Fibroblast of skin of scalp (primary cell): ENCODE data around the gene SLCO2B1. TPM values are rescaled to one million over a fixed set of nuclear protein-coding genes. Genes with fewer than 3 reads are reported as not detected.

ENCODE experiments used
- DNase-seq: peaks from one replicate; pipeline ENCODE4 v3.0.0-alpha.2; 2013
- polyA plus RNA-seq, 2 experiments: library from polyadenylated mRNA; unstranded; fragments of 120-200 nt; gene quantifications; one replicate each; pipeline ENCODE4 v1.2.1, GENCODE V29; 2013; ENCODE audit not compliant: insufficient read length in 2 of 2

Gene SLCO2B1, protein sequence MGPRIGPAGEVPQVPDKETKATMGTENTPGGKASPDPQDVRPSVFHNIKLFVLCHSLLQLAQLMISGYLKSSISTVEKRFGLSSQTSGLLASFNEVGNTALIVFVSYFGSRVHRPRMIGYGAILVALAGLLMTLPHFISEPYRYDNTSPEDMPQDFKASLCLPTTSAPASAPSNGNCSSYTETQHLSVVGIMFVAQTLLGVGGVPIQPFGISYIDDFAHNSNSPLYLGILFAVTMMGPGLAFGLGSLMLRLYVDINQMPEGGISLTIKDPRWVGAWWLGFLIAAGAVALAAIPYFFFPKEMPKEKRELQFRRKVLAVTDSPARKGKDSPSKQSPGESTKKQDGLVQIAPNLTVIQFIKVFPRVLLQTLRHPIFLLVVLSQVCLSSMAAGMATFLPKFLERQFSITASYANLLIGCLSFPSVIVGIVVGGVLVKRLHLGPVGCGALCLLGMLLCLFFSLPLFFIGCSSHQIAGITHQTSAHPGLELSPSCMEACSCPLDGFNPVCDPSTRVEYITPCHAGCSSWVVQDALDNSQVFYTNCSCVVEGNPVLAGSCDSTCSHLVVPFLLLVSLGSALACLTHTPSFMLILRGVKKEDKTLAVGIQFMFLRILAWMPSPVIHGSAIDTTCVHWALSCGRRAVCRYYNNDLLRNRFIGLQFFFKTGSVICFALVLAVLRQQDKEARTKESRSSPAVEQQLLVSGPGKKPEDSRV
- 0.07 TPM for polyA plus RNA-seq (2013, experiment 1 of 2; ENCODE audit: insufficient read length)
- polyA plus RNA-seq (2013, experiment 2 of 2; ENCODE audit: insufficient read length) = 0.63 TPM

DNA sequence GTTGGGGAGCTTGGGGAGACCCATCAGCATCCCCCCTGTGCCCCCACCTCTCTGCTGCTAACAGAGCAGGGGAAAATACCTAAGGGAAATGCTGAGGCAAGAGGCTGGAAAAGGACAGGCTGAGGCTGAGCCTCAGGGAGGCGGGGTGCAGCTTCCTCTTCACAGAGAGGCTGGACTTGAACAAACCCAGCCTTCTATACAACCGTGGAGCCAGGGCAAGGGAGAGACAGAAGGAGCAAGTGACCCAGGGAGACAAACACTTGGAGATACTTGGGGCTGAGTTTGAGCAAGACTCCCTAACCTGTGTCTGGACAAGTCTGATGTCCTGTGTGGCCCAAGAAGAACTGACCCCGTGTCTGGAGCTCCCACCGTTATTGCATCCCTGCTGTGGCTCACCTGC, at the start of gene SLCO2B1:
Gene SLCO2B1 (plus strand): TSS at position 229 of the 400 bp plus-strand sequence. CDS start 275 bp downstream, outside the sequence.
- no peak for DNase-seq

DNA sequence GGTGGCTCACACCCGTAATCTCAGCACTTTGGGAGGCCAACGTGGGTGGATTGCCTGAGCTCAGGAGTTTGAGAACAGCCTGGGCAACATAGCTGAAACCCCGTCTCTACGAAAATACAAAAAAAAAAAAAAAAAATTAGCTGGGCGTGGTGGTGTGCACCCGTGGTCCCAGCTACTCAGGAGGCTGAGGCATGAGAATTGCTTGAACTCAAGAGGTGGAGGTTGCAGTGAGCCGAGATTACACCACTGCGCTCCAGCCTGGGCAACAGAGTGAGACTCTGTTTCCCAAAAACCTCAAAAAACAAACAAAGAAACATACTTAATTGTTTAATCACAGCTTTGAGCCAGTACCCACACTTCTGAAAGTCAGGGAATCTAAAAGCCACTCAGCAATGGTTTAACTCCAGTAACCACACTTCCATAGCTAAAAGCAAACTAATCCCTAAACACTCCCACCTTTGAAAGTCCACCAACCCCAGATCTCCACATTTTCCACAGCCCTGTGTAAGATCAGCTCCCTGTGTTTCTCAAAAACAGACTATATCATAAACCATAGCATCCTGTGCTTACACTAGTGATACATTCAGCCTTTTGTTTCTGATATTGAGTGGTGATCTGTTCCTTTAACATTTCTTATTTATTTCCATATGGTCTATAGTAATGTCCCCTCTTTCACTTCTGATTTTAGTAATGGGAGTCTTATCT, 49.3 kb upstream of the SLCO2B1 start:
- DNase-seq = no peak

DNA sequence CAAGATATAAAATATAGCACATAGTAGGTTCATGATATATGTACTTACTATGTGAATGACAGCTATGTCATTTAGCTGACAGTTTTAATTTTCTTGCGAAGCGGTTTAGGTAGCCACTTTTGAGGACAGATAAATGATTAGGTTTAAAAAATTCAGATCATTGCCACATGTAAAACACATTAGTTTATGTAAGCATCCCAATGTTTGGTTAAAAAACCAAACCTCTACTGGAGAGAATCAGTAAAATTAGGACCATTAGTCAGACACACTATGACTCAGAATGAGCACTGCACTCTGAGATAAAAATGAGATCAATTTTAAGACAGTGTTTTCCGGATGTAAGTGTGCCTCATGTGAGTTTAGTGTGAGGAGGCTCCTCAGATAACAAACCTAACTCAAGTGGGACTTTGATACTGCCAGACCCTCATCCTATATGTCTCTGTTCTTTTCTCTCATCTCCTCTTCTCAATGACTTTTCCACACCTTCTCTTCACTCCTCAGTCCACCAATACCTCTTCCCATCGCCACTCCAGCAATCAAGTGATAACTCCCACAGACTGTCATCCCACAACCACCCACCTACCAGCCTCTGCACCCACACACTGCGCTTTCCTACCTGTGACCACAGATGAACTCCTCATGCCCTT, 47.4 kb upstream of the SLCO2B1 start:
- peak; percentile 54 for DNase-seq

DNA sequence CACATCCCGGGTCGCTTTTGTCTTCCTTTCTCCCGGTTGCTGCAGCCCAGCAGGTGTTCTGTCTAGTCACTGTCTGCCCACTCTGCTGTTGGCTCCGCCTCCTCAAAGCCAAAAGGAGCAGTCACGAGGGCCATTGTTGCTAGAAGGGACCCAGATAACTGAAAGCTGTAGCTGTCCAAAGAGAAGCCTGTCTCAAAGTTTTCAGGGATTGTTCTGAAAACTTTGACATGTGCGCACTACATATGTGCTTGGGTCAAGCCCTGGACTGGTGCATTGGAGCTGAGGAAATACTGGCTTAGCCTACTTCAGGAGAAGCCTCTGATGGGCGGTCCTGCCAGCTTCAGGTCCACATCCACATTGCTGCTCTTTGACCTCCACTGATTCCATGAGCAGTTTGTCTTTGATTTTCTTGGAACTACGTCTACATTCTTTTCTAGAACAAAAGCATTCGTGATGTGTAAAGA, 45.4 kb upstream of the SLCO2B1 start:
- DNase-seq = peak; percentile 17

DNA sequence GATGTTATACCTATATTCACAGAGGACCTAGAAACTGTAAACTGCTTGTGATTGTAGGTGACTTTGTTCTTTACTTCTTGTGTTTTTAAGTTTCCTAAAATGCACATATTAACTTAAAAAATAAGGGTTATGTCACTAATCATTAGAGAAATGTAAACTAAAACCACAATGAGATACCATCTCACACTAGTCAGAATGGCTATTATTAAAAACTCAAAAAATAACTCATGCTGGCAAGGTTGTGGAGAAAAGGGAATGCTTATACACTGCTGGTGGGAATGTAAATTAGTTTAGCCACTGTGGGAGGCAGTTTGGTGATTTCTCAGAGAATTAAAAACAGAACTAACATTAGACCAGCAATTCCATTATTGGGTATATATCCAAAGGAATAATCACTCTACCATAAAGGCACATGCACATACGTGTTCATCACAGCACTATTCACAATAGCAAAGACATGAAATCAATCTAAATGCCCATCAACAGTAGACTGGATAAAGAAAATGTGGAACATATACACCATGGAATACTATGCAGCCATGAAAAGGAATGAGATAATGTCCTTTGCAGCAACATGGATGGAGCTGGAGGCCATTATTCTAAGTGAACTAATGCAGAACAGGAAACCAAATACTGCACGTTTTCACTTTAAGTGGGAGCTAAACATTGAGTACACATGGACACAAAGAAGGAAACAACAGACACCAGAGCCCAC, 44.8 kb upstream of the SLCO2B1 start:
- peak; percentile 8 for DNase-seq

DNA sequence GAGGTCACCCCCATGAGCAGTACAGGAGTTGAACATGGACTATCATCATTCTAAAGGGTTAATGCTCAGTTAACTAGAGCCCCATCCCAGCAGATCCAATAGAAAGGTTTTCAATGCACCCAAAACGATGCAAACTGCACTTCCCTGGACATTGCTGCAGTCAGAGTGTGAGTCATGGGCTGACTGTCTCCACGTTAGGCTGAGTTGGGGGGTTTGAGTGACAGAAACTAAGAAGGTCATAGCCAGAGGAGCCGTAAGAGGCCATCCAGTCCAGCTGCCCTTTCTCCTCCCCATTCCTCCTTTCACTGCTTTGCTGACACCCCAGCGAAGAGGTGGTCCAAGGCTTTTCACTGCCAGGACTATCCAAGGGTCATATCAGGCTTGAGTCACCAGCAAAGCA, 43.7 kb upstream of the SLCO2B1 start:
- no peak for DNase-seq

DNA sequence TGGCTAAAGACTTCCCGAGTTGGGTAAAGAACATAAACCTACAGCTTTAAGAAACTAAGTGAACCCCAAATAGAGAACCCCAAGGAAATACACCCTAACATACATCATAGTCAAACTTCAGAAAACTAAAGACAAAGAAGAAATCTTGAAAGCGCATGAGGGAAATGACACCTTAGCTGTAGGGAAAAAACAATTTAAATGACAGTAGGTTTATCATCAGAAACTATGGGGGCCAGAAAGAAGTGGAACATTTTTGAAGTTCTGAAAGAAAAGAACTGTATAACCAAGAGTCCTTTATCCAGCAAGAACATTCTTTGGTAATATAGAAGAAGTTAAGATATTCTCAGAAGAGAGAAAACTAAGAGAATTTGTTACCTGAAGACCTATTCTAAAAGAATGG, 38.7 kb upstream of the SLCO2B1 start:
- no peak for DNase-seq

DNA sequence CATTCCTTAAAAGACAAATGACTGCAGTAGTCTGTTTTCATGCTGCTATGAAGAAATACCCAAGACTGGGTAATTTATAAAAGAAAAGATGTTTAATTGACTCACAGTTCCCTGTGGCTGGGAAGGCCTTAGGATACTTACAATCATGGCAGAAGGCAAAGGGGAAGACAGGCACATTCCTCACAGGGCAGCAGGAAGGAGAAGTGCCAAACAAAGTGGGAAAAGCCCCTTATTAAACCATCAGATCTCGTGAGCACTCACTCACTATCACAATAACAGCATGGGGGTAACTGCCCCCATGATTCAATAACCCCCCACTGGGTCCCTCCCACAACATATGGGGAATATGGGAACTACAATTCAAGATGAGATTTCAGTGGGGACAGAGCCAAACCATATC, 37.9 kb upstream of the SLCO2B1 start:
- no peak for DNase-seq

DNA sequence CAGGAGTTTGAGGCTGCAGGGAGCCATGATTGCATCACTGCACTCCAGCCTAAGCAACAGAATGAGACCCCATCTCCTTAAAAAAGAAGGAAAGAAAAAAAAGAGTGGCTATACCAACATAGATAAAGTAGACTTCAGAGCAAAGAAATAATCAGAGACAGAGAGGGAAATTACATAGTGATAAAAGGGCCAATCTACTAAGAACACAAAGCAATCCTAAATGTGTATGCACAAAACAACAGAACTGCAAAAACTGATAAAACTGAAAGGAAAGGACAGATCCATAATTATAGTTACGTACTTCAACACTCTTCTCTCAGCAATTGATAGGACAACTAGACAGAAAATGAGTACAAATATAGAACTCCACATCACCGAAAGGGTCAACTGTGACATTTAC, 36.4 kb upstream of the SLCO2B1 start:
- no peak for DNase-seq

DNA sequence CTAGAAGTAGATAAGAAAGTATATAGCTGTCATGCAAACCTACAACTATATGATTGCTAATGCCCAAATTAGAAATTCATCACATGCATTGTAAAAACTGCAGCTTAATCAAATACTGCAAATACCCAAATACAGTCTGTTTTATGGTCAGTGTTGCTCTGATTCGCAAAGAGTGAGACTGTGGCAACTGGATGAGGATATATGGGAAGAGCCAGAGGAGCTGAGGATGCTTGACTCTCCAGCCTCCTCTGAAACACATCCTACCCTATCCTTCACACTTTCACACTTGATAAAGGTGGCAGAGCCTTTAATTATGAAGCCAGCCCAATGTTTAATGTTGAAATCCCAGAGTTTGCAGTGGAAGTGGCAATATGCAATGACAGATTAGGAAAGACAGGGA, 32.3 kb upstream of the SLCO2B1 start:
- DNase-seq = no peak

DNA sequence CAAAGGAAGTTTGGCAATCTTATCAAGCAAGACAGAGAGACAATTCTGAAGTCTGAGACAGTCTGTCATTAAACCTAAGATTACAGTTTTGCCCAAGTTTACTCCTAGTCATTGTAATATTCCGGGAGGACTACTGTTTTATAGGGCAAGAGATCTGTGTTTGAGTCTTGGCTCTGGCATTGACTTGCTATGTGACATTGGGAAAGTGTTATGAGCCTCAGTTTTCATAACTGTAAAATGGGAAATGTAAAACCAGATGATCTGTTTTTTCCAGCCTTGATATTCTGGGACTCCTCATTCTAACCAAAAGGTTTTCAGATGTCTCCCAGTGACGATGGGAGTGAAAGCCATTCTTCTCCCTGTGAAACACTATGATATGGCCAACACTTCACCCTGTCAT, 24.3 kb upstream of the SLCO2B1 start:
- no peak for DNase-seq

DNA sequence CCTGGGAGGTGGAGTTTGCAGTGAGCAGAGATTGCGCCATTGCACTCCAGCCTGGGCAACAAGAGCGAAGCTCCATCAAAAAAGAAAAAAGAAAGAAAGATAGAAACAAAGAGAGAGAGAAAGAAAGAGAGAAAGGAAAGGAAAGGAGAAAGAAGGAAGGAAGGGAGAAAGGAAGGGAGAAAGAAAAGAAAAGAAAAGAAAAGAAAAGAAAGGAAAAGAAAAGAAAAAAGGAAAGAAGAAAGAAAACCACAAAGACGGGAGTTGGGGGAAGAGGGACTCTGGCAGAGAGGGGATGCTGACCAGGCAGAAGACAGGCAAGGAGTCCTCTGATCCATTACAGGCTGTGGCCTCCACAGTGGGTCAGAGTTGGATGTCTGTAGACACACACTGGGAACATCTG, 18.8 kb upstream of the SLCO2B1 start:
- DNase-seq = no peak

DNA sequence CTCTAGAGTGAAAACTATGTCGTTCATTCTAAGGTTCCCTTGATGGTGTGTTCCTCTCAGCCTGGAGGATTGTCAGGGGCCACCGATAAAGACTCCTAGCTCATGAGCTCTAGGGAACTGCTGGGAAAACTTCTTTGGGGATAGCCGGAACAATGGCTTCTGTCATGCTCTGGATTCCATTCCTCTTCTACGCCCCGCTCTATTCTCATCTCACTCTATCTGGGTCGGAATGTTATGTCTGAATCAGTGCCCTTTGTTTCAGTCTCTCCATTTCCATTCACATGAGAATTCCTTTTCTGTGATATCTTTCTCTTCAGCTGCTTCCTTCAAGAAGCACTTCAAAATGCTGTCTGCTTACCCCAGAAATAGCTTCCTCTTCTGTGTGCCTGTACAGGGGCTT, 16.9 kb upstream of the SLCO2B1 start:
- no peak for DNase-seq

DNA sequence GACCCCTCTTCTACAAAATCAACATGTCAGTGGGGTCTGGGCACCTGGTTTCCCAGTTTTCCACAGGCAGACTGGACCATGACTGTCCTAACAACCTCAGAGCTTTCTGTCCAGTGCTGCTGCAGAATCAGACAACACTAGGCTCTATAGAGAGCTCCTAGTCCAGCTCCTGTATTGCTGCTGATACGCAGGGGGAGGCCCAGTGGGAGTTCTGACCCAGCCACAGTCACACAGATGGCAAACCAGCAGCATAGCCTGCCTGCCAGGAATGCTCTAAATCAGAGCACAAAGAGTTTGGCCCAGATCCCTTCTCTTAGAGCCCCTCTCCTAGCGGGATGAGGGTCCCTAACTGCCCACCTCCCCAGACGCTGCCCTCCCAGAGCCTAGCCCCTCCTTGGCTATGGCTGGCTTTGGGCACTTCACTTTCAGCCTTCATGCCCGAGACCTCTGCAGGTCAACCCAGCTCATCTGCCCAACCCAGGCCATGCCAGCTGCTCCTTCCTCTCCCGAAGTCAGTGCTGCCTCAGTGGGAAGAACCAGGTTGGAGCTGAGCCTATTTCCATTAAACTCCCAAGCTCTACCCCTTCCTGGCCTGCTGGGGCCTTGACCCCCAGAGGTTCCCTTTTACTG, 15.8 kb upstream of the SLCO2B1 start:
- DNase-seq = no peak

DNA sequence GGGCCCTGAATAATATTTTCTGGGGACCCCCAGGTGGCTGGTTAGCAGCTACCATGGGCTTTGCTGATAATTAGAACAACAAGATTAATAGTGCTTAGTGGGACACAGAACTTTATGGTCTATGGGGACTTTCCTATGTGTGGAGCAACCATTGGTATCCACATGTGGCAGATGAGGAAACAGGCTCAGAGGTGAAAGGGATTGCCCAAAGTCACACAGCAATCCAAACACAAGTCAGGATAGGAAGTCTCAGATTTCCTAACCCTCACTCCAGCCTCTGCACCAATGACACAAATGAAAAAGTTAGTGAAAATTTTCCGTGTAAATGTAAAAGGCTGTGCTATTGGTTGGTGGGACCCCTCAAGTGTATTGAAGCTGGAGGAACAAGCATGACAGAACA, 15.3 kb upstream of the SLCO2B1 start:
- DNase-seq = no peak

DNA sequence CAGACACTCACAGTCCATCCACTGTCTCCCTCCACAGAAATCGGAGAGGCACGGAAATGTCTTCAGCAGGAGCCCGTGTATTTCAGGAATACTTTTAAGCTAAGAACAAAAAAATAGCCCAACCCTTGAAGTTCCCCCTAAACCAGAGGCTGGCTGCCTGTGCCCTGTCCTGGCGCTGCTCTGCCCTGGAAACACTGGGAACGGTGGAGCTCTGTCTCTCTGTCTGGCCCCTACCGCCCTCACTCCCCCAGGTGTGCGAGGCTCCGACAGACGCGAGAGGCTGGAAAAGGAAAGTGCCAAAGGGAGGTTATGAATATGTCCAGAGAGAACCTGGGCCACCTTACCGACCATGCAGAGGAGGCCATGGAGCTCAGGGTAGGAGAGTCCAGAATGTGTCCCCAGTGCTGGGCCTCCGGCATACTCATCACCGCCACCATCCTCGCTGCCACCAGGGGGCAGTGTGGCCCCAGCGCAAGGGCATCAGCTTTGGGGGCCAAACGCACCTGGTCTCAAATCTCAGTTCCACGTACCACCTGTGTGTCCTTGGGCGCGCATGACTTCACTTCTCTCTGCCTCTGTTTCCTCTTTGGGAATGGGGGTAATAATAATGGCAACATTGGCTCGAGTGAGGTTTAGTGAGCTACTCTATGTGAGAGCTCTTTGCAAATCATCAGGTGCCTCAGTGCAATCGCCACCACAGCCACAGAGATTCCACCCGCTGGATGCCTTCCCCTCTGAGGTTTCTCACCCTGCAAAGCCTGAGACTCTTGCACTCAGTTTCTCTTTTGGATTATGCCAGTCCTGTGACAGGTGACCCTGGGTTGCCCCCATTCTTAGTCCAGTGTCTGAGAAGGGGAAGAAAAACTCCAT, 10.4 kb upstream of the SLCO2B1 start:
- peak; percentile 35 for DNase-seq

DNA sequence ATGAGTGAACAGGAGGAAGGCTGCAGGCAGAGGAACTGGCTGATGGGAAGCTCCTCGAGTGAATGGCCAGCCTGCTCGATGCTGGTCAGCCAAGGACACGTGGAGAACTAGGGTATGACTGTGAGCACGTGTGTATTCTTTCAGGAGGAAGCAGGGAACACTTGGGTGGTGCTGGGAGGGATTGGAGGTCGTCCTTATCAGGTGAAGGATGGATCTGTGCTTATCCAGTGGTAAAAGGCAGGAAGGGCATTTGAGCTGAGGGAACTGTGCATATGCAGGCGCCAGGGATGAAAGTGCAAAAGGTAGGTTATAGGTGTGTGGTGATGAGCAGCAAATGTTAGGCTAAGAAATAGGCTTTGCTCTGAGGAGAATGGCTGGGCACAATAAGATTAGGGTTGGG, 9.7 kb upstream of the SLCO2B1 start:
- no peak for DNase-seq

DNA sequence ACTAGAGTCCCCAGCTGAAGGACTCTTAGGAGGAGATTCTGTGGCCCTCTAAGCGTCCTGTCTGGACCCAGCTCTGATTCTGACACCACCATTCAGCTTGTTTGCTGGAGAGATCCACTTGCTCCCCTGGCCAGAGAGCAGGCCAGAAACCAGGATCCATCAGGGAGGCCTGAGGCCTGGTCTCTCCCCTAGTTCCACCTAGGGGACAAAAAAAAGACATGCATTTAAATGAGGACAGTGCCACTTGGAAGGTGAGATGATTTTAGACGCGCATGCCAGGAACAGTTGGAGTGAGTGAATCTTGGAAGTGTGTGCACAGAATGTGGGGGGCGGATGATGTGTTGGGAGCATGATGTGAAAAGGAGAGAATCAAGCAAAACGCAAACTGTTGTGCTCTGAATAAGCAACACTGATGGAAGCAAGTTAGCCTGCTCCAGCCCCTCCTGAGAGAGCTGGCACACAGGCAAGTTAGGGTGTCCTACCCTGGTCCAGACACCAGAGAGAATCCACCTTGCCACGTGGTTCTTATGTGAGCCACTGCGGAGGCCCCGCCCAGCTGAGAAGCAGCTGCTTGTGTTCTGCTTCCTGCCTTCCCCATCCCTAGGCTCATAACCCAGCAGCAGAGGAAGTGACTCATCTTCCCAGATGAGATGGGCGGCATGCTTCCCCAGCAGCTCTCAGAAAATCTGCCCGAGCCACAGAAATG, 8.0 kb upstream of the SLCO2B1 start:
- DNase-seq = peak; percentile 92

DNA sequence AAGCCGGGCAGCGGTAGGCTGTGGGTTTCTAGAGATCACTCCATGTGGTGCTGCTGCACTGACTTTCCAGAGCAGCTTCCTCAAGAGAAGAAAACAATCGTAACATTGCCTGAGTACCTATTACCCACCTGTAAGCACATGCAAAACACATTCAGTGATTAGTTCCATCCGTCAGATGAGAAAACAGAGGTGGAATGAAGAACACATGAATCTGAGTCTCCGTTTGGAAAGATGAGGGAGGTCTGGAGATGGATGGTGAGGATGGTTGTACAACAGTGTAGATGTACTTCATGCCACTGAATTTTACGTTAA, 7.5 kb upstream of the SLCO2B1 start:
- no peak for DNase-seq

DNA sequence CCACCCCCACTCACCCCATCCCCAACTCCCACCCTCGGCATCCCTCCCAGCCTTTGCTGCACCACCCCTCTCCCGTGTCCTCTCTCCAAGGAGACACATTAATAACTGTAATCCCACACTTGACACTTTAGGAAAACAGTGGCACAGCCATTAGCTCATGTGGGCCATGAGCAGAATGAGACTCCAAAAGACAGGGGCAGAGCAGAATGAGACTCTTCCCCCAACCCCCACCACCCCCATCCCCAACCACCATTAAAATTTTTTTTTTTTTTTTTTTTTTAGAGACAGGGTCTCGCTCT, 6.2 kb upstream of the SLCO2B1 start:
- DNase-seq = no peak
